Mesendoderm (in vitro differentiated cells): ENCODE data around the gene PCIF1.

Source experiments
- DNase-seq: peaks from one replicate; pipeline ENCODE4 v3.0.0; 2013
- H2AK5ac ChIP-seq: 2 replicates; pipeline ENCODE4 v1.6.1; 2013; ENCODE audit warnings: low read length, inconsistent platforms
- H2BK120ac ChIP-seq: 2 replicates; pipeline ENCODE4 v1.6.1; 2013; ENCODE audit warnings: low read depth, mild to moderate bottlenecking, low read length, moderate library complexity, mixed read lengths
- H2BK15ac ChIP-seq: replicated peaks from 2 replicates; pipeline ENCODE4 v1.6.1; 2013; ENCODE audit warnings: low read depth, mild to moderate bottlenecking, moderate library complexity
- H2BK5ac ChIP-seq: 2 replicates; pipeline ENCODE4 v1.6.1; 2013; ENCODE audit warnings: low read length, inconsistent platforms
- H3K18ac ChIP-seq: 2 replicates; pipeline ENCODE4 v1.6.1; 2013; ENCODE audit warnings: mild to moderate bottlenecking, low read length, mixed read lengths
- H3K23ac ChIP-seq: one replicate; pipeline ENCODE4 v1.6.1; 2013; ENCODE audit warnings: low read length
- H3K27ac ChIP-seq: 2 replicates; pipeline ENCODE4 v1.5.1; 2013; ENCODE audit warnings: low read depth, mild to moderate bottlenecking, inconsistent platforms, low read length, moderate library complexity
- H3K27me3 ChIP-seq: 2 replicates; pipeline ENCODE4 v1.6.1; 2013; ENCODE audit warnings: low read length, control low read depth, mild to moderate bottlenecking, inconsistent platforms; ENCODE audit not compliant: insufficient read depth, poor library complexity
- H3K36me3 ChIP-seq: 2 replicates; pipeline ENCODE4 v1.6.1; 2013; ENCODE audit warnings: low read length, inconsistent platforms; ENCODE audit not compliant: control insufficient read depth, insufficient read depth
- H3K4ac ChIP-seq: one replicate; pipeline ENCODE4 v1.6.1; 2013; ENCODE audit warnings: low read depth, mild to moderate bottlenecking, low read length, moderate library complexity
- H3K4me1 ChIP-seq: 2 replicates; pipeline ENCODE4 v1.6.1; 2013; ENCODE audit warnings: low read depth, low read length, inconsistent platforms; ENCODE audit not compliant: control insufficient read depth
- H3K4me2 ChIP-seq: 2 replicates; pipeline ENCODE4 v1.6.1; 2013; ENCODE audit warnings: low read length
- H3K4me3 ChIP-seq: 2 replicates; pipeline ENCODE4 v1.5.1; 2013; ENCODE audit warnings: mild to moderate bottlenecking, low read length
- H3K56ac ChIP-seq: one replicate; pipeline ENCODE4 v1.6.1; 2013; ENCODE audit warnings: low read length
- H3K79me1 ChIP-seq: 2 replicates; pipeline ENCODE4 v1.6.1; 2013; ENCODE audit warnings: low read length, inconsistent platforms
- H3K79me2 ChIP-seq: 2 replicates; pipeline ENCODE4 v1.6.1; 2013; ENCODE audit warnings: mild to moderate bottlenecking, low read length; ENCODE audit not compliant: control insufficient read depth, insufficient read depth
- H3K9ac ChIP-seq: 2 replicates; pipeline ENCODE4 v1.6.1; 2013; ENCODE audit warnings: low read length, inconsistent platforms
- H4K5ac ChIP-seq: one replicate; pipeline ENCODE4 v1.6.1; 2013; ENCODE audit warnings: low read length
- H4K8ac ChIP-seq: one replicate; pipeline ENCODE4 v1.6.1; 2013; ENCODE audit warnings: low read depth, mild to moderate bottlenecking, control low read depth, low read length, moderate library complexity
- WGBS: extraction: QIAGEN DNeasy Blood & Tissue Kit; methylation state at CpG from one replicate; pipeline ENCODE4 v1.1.7; 2013; ENCODE audit warnings: low lambda C conversion rate, missing lambda C conversion rate; ENCODE audit not compliant: insufficient coverage; ENCODE audit errors: extremely low coverage; 5-methylcytosine and 5-hydroxymethylcytosine counted together

The PCIF1 gene

GRCh38 chr20:45902199-45902701, 32.2 kb upstream of the PCIF1 start:
- no CpG with 5 or more reads among the region's 14 CpGs for WGBS
- Histone ChIP-seq H2BK15ac (no peak overlapping the region), H3K9ac (no peak overlapping the region), H3K4me2 (no peak overlapping the region), H3K79me2 (no peaks in the 10 kb centered on the region), H3K27me3 (no peaks in the 10 kb centered on the region), H2BK5ac (no peak overlapping the region), H4K5ac (no peak overlapping the region), H3K18ac (no peak overlapping the region), H3K23ac (no peak overlapping the region), H3K27ac (no peak overlapping the region), H3K4me1 (no peaks in the 10 kb centered on the region), H4K8ac (no peak overlapping the region), H3K4me3 (no peak overlapping the region), H3K56ac (no peak overlapping the region), H3K79me1 (no peaks in the 10 kb centered on the region), H2BK120ac (no peak overlapping the region), H2AK5ac (no peak overlapping the region), H3K4ac (no peak overlapping the region), H3K36me3 (peaks cover 17% of the 10 kb centered on the region)
- no peak for DNase-seq

- H3K9ac ChIP-seq = no peak overlapping the region
- H4K5ac ChIP-seq = no peak overlapping the region
- no peak overlapping the region for H3K56ac ChIP-seq
- peaks cover 24% of the 10 kb centered on the region for H3K36me3 ChIP-seq
- peaks cover 3% of the 10 kb centered on the region for H3K79me2 ChIP-seq
- no peak overlapping the region for H2BK5ac ChIP-seq
- H3K27ac ChIP-seq = no peak overlapping the region
- no peak overlapping the region for H3K4me3 ChIP-seq
- no peak overlapping the region for H3K23ac ChIP-seq
- H4K8ac ChIP-seq = no peak overlapping the region
- no peak overlapping the region for H3K18ac ChIP-seq
- no peaks in the 10 kb centered on the region for H3K27me3 ChIP-seq
- WGBS = no CpG with 5 or more reads among the region's 16 CpGs
- no peak overlapping the region for H3K4ac ChIP-seq
- H3K4me2 ChIP-seq = no peak overlapping the region
- H3K79me1 ChIP-seq = peaks cover 4% of the 10 kb centered on the region
- no peak for DNase-seq
- H2BK15ac ChIP-seq = no peak overlapping the region
- H3K4me1 ChIP-seq = no peaks in the 10 kb centered on the region
- H2AK5ac ChIP-seq = no peak overlapping the region
- H2BK120ac ChIP-seq = no peak overlapping the region
Measured at GRCh38 chr20:45904583-45905504, 29.6 kb upstream of the PCIF1 start.

GRCh38 chr20:45905505-45906079, 28.9 kb upstream of the PCIF1 start:
- Histone ChIP-seq H2BK120ac (no peak overlapping the region), H3K27me3 (no peaks in the 10 kb centered on the region), H3K18ac (no peak overlapping the region), H4K8ac (no peak overlapping the region), H3K27ac (no peak overlapping the region), H2BK15ac (no peak overlapping the region), H3K4me2 (no peak overlapping the region), H3K79me2 (peaks cover 3% of the 10 kb centered on the region), H3K36me3 (peaks cover 24% of the 10 kb centered on the region), H2BK5ac (no peak overlapping the region), H3K56ac (no peak overlapping the region), H3K23ac (no peak overlapping the region), H3K79me1 (peaks cover 6% of the 10 kb centered on the region), H3K4me1 (no peaks in the 10 kb centered on the region), H2AK5ac (no peak overlapping the region), H3K9ac (no peak overlapping the region), H3K4ac (no peak overlapping the region), H3K4me3 (no peak overlapping the region), H4K5ac (no peak overlapping the region)
- WGBS = no CpG with 5 or more reads among the region's 8 CpGs
- DNase-seq = peak; percentile 23

- no CpG with 5 or more reads among the region's 17 CpGs for WGBS
- H3K4me3 ChIP-seq = no peak overlapping the region
- peaks cover 3% of the 10 kb centered on the region for H3K79me2 ChIP-seq
- H4K5ac ChIP-seq = no peak overlapping the region
- no peak for DNase-seq
- H3K4ac ChIP-seq = no peak overlapping the region
- H3K9ac ChIP-seq = no peak overlapping the region
- H3K36me3 ChIP-seq = peaks cover 18% of the 10 kb centered on the region
- no peak overlapping the region for H3K4me2 ChIP-seq
- H3K23ac ChIP-seq = no peak overlapping the region
- H3K79me1 ChIP-seq = peaks cover 6% of the 10 kb centered on the region
- H3K56ac ChIP-seq = no peak overlapping the region
- no peak overlapping the region for H2AK5ac ChIP-seq
- no peak overlapping the region for H2BK5ac ChIP-seq
- H3K4me1 ChIP-seq = peaks cover 1% of the 10 kb centered on the region
- no peak overlapping the region for H4K8ac ChIP-seq
- no peak overlapping the region for H3K18ac ChIP-seq
- H2BK15ac ChIP-seq = no peak overlapping the region
- no peak overlapping the region for H2BK120ac ChIP-seq
- H3K27me3 ChIP-seq = no peaks in the 10 kb centered on the region
- H3K27ac ChIP-seq = no peak overlapping the region
Measured at GRCh38 chr20:45907219-45907948, 27.1 kb upstream of the PCIF1 start.

- peaks cover 3% of the 10 kb centered on the region for H3K79me2 ChIP-seq
- peaks cover 16% of the 10 kb centered on the region for H3K36me3 ChIP-seq
- no peak overlapping the region for H3K4me3 ChIP-seq
- H3K79me1 ChIP-seq = peaks cover 6% of the 10 kb centered on the region
- no peak overlapping the region for H3K27ac ChIP-seq
- H2AK5ac ChIP-seq = no peak overlapping the region
- no peak for DNase-seq
- H2BK5ac ChIP-seq = no peak overlapping the region
- no peak overlapping the region for H3K23ac ChIP-seq
- H4K5ac ChIP-seq = no peak overlapping the region
- peaks cover 2% of the 10 kb centered on the region for H3K4me1 ChIP-seq
- no peak overlapping the region for H3K4ac ChIP-seq
- no peak overlapping the region for H2BK120ac ChIP-seq
- no peak overlapping the region for H2BK15ac ChIP-seq
- no peak overlapping the region for H3K56ac ChIP-seq
- no peak overlapping the region for H3K9ac ChIP-seq
- no peak overlapping the region for H4K8ac ChIP-seq
- no peaks in the 10 kb centered on the region for H3K27me3 ChIP-seq
- H3K18ac ChIP-seq = no peak overlapping the region
- no CpG with 5 or more reads among the region's 2 CpGs for WGBS
- H3K4me2 ChIP-seq = no peak overlapping the region
Measured at GRCh38 chr20:45908084-45908483, 26.4 kb upstream of the PCIF1 start.
